ENCODE data around the gene C7orf33.

DNA sequence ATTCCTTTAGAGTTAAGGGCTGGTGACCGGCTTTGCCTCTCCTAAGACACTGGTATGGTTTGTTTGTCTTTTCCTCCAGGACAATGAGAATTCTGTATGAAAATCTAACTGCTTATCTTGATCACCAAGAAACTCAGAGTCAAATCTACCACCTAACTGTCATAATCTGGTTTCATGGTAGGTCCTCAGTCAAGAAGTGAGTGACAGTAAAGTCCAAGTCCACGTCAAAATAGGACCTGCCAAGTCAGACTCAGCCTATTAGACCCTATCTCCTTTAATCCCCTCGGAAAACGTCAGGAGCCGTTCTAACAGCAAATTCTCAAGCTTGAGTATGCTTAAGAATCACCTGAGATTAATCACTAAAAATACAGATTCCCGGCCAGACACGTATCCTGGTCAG lies 37.4 kb downstream of the C7orf33 start:
- TF ChIP-seq CTCF (IDR thresholded peaks at IDR 0.05) (no peak), POLR2AphosphoS5 (IDR thresholded peaks at IDR 0.05) (no peak), POLR2A (IDR thresholded peaks at IDR 0.05) (no peak), EP300 (IDR thresholded peaks at IDR 0.05; ENCODE audit: low read depth) (no peak)

Measured in transverse colon (tissue), 4 donors.